ENCODE data around the gene IL27RA. TPM values are rescaled to one million over a fixed set of nuclear protein-coding genes. Genes with fewer than 3 reads are reported as not detected.

IL27RA gene
- total RNA-seq, 2 experiments from 2014 or later: 66.5 to 70.3 TPM

- Mint-ChIP-seq H3K9me3 (no peaks in the 10 kb centered on the region), H3K27ac (no peak overlapping the region), H3K4me1 (peaks cover 3% of the 10 kb centered on the region), H3K4me3 (no peak overlapping the region), H3K36me3 (ENCODE audit: low read depth) (peaks cover 12% of the 10 kb centered on the region), H3K27me3 (no peaks in the 10 kb centered on the region)
- DNase-seq: no peak
- CTCF ChIA-PET: interaction anchor here (1.4 to 3.4 kb wide), 3 partner anchors 12 to 34 kb away, joined by 4 to 11 read pairs (median 6); partner anchors contain the start of gene ASF1B
- POLR2A ChIA-PET: no interaction called here
Measured at GRCh38 chr19:14102756-14103155, 71.2 kb downstream of the IL27RA start.

Other genes with a start within 250 kb of the IL27RA start
- gene ZSWIM4, start 236.3 kb upstream of the IL27RA start, total RNA-seq: 1 to 10 TPM; 6.0 to 6.2 TPM
- gene NANOS3, start 154.6 kb upstream of the IL27RA start, total RNA-seq: under 1 TPM in 1 of 2 experiments, not detected in 1; 0.48 TPM
- gene BRME1, start 125.6 kb upstream of the IL27RA start, total RNA-seq: 1 to 10 TPM; 6.3 to 8.0 TPM
- 10 to 100 TPM; 36.5 to 39.3 TPM for gene CC2D1A, start 125.6 kb upstream of the IL27RA start, total RNA-seq
- under 1 TPM; 0.17 to 0.58 TPM for gene PODNL1, start 93.3 kb upstream of the IL27RA start, total RNA-seq
- gene DCAF15, start 79.3 kb upstream of the IL27RA start, total RNA-seq: 10 to 100 TPM; 80.3 to 85.4 TPM
- 10 to 100 TPM; 19.1 to 19.9 TPM for gene RFX1, start 25.4 kb upstream of the IL27RA start, total RNA-seq
- not detected for gene RLN3, start 3.6 kb upstream of the IL27RA start, total RNA-seq
- gene PALM3, start 30.3 kb downstream of the IL27RA start, total RNA-seq: not detected
- under 1 TPM; 0.67 to 0.69 TPM for gene MISP3, start 41.0 kb downstream of the IL27RA start, total RNA-seq
- not detected for gene C19orf67, start 54.0 kb downstream of the IL27RA start, total RNA-seq
- 10 to 100 TPM; 80.7 to 84.5 TPM for gene SAMD1, start 59.0 kb downstream of the IL27RA start, total RNA-seq
- gene PRKACA, start 86.0 kb downstream of the IL27RA start, total RNA-seq: 10 to 100 TPM; 50.6 to 56.8 TPM
- gene ASF1B, start 104.8 kb downstream of the IL27RA start, total RNA-seq: 100 to 1,000 TPM; 119 to 131 TPM
- gene ADGRL1, start 174.4 kb downstream of the IL27RA start, total RNA-seq: 10 to 100 TPM; 12.5 to 14.0 TPM